Thoracic aorta (tissue), 2 donors: Measurements from ENCODE around the gene LRRC28. TPM values are rescaled to one million over a fixed set of nuclear protein-coding genes. Genes with fewer than 3 reads are reported as not detected.
A peak's percentile ranks its signal among the peaks of the same experiment; 100 is the strongest.

Experiments used
- ATAC-seq: fragments of 150-250 bp; one replicate; pipeline ENCODE4 v1.8.0; 2017; ENCODE audit warnings: low read depth; ENCODE audit not compliant: insufficient number of reproducible peaks, low FRiP score
- DNase-seq: peaks from one replicate; pipeline ENCODE4 v3.0.0-alpha.2; 2020; ENCODE audit warnings: low spot score
- H3K27ac ChIP-seq, 2 donors: fragments of 200-600 bp; sonication (generic); 1 replicate in 1 of 2; 2 replicates in 1 of 2; pipeline ENCODE4 v1.5.1; 2016; ENCODE audit warnings: mild to moderate bottlenecking in 2 of 2, moderate library complexity in 2 of 2
- H3K27me3 ChIP-seq: fragments of 200-600 bp; sonication (generic); replicated peaks from 2 replicates; pipeline ENCODE4 v1.6.0; 2016; ENCODE audit warnings: mild to moderate bottlenecking; ENCODE audit not compliant: insufficient read depth
- H3K36me3 ChIP-seq: fragments of 200-600 bp; sonication (generic); one replicate; pipeline ENCODE4 v1.5.1; 2016
- H3K4me1 ChIP-seq, 2 donors: fragments of 200-600 bp; sonication (generic); 1 replicate in 1 of 2; 2 replicates in 1 of 2; pipeline versions ENCODE4 v1.5.1 to v1.6.0; 2016; ENCODE audit warnings: low read depth in 2 of 2, mild to moderate bottlenecking in 1 of 2; ENCODE audit not compliant: control insufficient read depth in 1 of 2
- H3K4me3 ChIP-seq: fragments of 200-600 bp; sonication (generic); 2 replicates; pipeline ENCODE4 v1.5.1; 2016; ENCODE audit warnings: mild to moderate bottlenecking
- H3K9me3 ChIP-seq: fragments of 200-600 bp; sonication (generic); 2 replicates; pipeline ENCODE4 v1.5.1; 2016
- total RNA-seq, 2 donors: library from RNA; depleted of rRNA; stranded (reverse); fragments of >200 nt; gene quantifications; one replicate each; pipeline versions ENCODE4 v1.1.0 to v1.2.3, GENCODE V29; 2016
- TF ChIP-seq, protein P1 (sequence below): fragments of 200-600 bp; sonication (generic); IDR thresholded peaks from one replicate; pipeline ENCODE4 v1.5.1; 2019; ENCODE audit warnings: antibody characterized with exemption

LRRC28 gene
- total RNA-seq, 2 donors from 2014 or later: 30.1 to 35.3 TPM

DNA sequence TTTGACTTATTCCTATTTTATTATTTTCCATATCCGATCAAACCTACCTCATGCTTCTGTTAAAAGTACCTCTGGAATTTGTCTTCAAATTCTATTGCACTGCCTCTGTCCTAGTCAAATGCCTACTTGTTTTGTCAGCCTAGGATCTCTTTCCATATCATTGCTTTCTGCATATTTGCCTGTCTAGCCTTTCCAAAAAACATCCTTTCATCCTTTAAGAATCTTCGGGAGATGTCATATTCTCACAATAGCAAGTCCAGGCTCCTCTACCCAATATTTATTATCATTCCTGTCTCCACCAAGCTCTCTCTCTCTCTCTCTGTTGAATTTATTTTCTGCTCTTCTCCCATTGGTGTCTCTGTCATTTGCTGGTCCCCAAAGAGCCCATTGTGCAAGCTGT lies 80.1 kb downstream of the LRRC28 start:
- no peak for DNase-seq
- no peak overlapping the region for H3K27ac ChIP-seq
- TF ChIP-seq, protein P1, sequence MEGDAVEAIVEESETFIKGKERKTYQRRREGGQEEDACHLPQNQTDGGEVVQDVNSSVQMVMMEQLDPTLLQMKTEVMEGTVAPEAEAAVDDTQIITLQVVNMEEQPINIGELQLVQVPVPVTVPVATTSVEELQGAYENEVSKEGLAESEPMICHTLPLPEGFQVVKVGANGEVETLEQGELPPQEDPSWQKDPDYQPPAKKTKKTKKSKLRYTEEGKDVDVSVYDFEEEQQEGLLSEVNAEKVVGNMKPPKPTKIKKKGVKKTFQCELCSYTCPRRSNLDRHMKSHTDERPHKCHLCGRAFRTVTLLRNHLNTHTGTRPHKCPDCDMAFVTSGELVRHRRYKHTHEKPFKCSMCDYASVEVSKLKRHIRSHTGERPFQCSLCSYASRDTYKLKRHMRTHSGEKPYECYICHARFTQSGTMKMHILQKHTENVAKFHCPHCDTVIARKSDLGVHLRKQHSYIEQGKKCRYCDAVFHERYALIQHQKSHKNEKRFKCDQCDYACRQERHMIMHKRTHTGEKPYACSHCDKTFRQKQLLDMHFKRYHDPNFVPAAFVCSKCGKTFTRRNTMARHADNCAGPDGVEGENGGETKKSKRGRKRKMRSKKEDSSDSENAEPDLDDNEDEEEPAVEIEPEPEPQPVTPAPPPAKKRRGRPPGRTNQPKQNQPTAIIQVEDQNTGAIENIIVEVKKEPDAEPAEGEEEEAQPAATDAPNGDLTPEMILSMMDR: no peak
- no peaks in the 10 kb centered on the region for H3K27me3 ChIP-seq
- H3K4me3 ChIP-seq: no peak overlapping the region
- no peaks in the 10 kb centered on the region for H3K36me3 ChIP-seq
- no peak for ATAC-seq
- H3K9me3 ChIP-seq: no peaks in the 10 kb centered on the region
- peaks cover 0 to 4% of the 10 kb centered on the region in 2 donors for H3K4me1 ChIP-seq

DNA sequence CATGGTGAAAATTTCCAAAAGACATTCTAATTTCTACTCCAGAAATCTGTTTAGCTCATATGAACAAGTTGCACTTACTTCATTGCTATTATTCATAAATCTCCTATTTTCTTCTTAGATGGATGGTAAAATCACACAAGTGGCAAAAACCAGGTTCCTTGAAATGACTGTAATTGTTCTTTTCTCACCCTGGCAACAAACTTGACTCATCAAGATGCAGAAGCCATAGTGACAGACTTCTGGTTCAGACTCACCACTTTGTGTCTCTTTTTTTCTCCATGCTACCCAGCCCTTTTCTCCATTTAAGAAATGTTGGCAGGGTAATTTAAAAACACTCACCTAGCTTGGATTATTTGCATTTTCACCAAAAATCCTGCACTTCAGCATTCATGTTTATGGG lies 82.1 kb downstream of the LRRC28 start:
- peaks cover 0 to 4% of the 10 kb centered on the region in 2 donors for H3K4me1 ChIP-seq
- TF ChIP-seq, protein P1: no peak
- H3K36me3 ChIP-seq: no peaks in the 10 kb centered on the region

DNA sequence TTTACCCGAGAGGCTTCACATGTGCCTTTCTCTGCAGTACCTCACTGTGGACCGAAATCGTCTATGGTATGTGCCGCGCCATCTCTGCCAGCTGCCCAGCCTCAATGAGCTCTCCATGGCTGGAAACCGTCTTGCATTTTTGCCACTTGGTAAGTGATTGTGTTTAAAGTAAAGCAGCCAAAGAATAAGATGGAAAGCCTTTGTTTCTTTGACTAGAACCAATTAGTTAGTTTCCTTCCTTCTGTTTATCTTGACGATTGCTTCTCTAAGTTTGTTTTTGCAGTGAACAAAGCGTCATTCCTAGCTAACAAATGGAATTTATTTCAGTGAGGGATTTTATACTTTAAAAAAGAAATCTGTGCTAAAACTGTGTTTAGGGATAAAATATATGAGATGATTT lies 82.7 kb downstream of the LRRC28 start:
- Histone ChIP-seq H3K27me3 (no peaks in the 10 kb centered on the region), H3K36me3 (no peaks in the 10 kb centered on the region), H3K4me3 (peak overlapping the region; percentile 12), H3K9me3 (no peaks in the 10 kb centered on the region), H3K27ac (no peak overlapping the region), H3K4me1 (peaks cover 0 to 4% of the 10 kb centered on the region in 2 donors)
- TF ChIP-seq, protein P1: no peak
- ATAC-seq (no peak), DNase-seq (no peak)

More for the DNA sequence above, 82.1 kb downstream of the LRRC28 start:
- ATAC-seq (no peak), DNase-seq (no peak)
- Histone ChIP-seq H3K4me3 (no peak overlapping the region), H3K9me3 (no peaks in the 10 kb centered on the region), H3K27ac (no peak overlapping the region), H3K27me3 (no peaks in the 10 kb centered on the region)

DNA sequence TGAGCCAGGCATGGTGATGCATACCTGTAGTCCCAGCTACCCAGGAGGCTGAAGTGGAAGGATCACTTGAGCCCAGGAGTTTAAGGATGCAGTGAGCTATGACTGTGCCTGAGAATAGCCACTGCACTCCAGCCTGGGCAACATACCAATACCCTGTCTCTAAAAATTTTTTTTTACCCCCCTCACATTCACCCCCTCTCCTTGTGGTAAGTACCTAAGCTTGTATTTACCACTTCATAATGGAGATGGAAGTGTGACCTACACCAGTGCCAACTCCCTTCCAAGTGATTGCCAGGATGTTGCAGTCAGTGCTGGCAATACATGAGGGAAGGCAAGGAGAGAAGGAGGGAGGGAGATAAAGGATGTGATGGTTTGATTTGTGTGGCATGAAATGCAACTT lies 84.2 kb downstream of the LRRC28 start:
- Histone ChIP-seq H3K36me3 (no peaks in the 10 kb centered on the region), H3K9me3 (no peaks in the 10 kb centered on the region), H3K4me1 (peaks cover 0 to 3% of the 10 kb centered on the region in 2 donors), H3K27me3 (no peaks in the 10 kb centered on the region), H3K4me3 (no peak overlapping the region), H3K27ac (no peak overlapping the region)
- TF ChIP-seq, protein P1: no peak
- no peak for DNase-seq
- no peak for ATAC-seq

DNA sequence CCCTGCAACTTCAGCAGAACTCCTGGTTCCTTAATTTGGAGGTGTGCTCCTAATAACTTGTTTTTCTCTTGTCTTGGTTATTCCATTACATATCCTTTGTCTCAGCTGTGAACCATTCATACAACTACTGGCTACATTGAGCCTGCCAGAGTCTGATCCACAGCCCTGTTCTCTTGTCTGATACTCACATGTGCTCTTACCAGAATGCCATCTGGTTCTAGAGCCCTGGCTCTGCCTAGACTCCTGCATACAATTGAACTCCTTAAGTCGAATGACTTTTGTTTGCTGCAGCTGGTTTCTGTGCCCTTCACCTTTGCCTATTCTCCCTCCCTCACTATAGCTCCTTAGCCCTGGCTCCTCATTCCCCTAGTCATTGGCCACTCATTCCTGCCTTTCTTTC lies 85.5 kb downstream of the LRRC28 start:
- Histone ChIP-seq H3K27ac (no peak overlapping the region), H3K4me3 (no peak overlapping the region), H3K27me3 (no peaks in the 10 kb centered on the region), H3K9me3 (no peaks in the 10 kb centered on the region), H3K4me1 (no peaks in the 10 kb centered on the region), H3K36me3 (no peaks in the 10 kb centered on the region)
- ATAC-seq: no peak
- TF ChIP-seq, protein P1: no peak
- no peak for DNase-seq
